SK-N-SH (cell line): ENCODE measurements around the gene SPRY4.

ENCODE experiments used
- CTCF ChIP-seq: fragments of 200-600 bp; sonication (generic); IDR thresholded peaks from 2 replicates; pipeline ENCODE4 v1.6.1; 2017; ENCODE audit warnings: antibody characterized with exemption, mild to moderate bottlenecking, moderate library complexity
- EZH2phosphoT487 ChIP-seq: fragments of 200-600 bp; sonication (generic); IDR thresholded peaks from 2 replicates; pipeline ENCODE4 v1.6.1; 2017; ENCODE audit warnings: low read depth, mixed run types, mild to moderate bottlenecking, antibody characterized with exemption, moderate library complexity, borderline replicate concordance
- POLR2AphosphoS5 ChIP-seq: IDR thresholded peaks from 2 replicates; pipeline ENCODE4 v1.6.1; 2012; ENCODE audit warnings: low read depth, low read length
- REST ChIP-seq: IDR thresholded peaks from 2 replicates; pipeline ENCODE4 v1.6.1; 2012; ENCODE audit warnings: mild to moderate bottlenecking, low read depth, low read length, moderate library complexity
- RFX5 ChIP-seq: IDR thresholded peaks from 2 replicates; pipeline ENCODE4 v1.6.1; 2012; ENCODE audit warnings: mild to moderate bottlenecking, improper control_type of control experiment, low read length

- TF ChIP-seq CTCF = no peak
- no peak for TF ChIP-seq EZH2phosphoT487
- TF ChIP-seq POLR2AphosphoS5 = no peak
- TF ChIP-seq REST = no peak
- TF ChIP-seq RFX5 = no peak
Observed at GRCh38 chr5:142305211-142305610, 19.6 kb downstream of the SPRY4 start.
